Embryonic facial prominence (tissue), 1 donor: Measurements from ENCODE around the gene TUBB3.
"Not testable (repeated sequence)": the region's sequence is repeated elsewhere in the genome, so short reads cannot be mapped to it uniquely, and the experiment has no call there.

Source experiments
- DNase-seq: peaks from one replicate; pipeline ENCODE4 v3.0.0-alpha.2; 2016; ENCODE audit errors: extremely low spot score

TUBB3 gene

GRCh38 chr16:89922884-89923639 is at the start of gene TUBB3:
Gene TUBB3, plus strand, starts transcription at chr16:89923342. Its CDS starts 60 bp downstream, at chr16:89923402.
- no peak for DNase-seq

- DNase-seq = peak; percentile 84
Observed at GRCh38 chr16:89873972-89874689, 49.0 kb upstream of the TUBB3 start.

- DNase-seq = not testable (repeated sequence)
Observed at GRCh38 chr16:89879123-89879522, 44.0 kb upstream of the TUBB3 start.

GRCh38 chr16:89880477-89881367 is 42.4 kb upstream of the TUBB3 start:
- DNase-seq = no peak

GRCh38 chr16:89881368-89881730 is 41.8 kb upstream of the TUBB3 start:
- DNase-seq = no peak

GRCh38 chr16:89883346-89884040 is 39.6 kb upstream of the TUBB3 start:
- no peak for DNase-seq

- no peak for DNase-seq
Observed at GRCh38 chr16:89884041-89884421, 39.1 kb upstream of the TUBB3 start.

GRCh38 chr16:89887243-89887642 is 35.9 kb upstream of the TUBB3 start:
- DNase-seq = no peak

- no peak for DNase-seq
Observed at GRCh38 chr16:89890200-89890599, 32.9 kb upstream of the TUBB3 start.

- DNase-seq = no peak
Observed at GRCh38 chr16:89890886-89891657, 32.1 kb upstream of the TUBB3 start.

GRCh38 chr16:89892055-89892630 is 31.0 kb upstream of the TUBB3 start:
- no peak for DNase-seq

GRCh38 chr16:89892635-89893034 is 30.5 kb upstream of the TUBB3 start:
- DNase-seq = no peak

GRCh38 chr16:89893642-89894548 is 29.2 kb upstream of the TUBB3 start:
- DNase-seq = no peak

- DNase-seq = no peak
Observed at GRCh38 chr16:89895482-89896250, 27.5 kb upstream of the TUBB3 start.

GRCh38 chr16:89897204-89897603 is 25.9 kb upstream of the TUBB3 start:
- no peak for DNase-seq

GRCh38 chr16:89898201-89898967 is 24.8 kb upstream of the TUBB3 start:
- no peak for DNase-seq

- DNase-seq = no peak
Observed at GRCh38 chr16:89899879-89900481, 23.2 kb upstream of the TUBB3 start.

- no peak for DNase-seq
Observed at GRCh38 chr16:89900885-89901284, 22.3 kb upstream of the TUBB3 start.
